A549 treated with Hydrocortisone at 1 μM for 4 hours (cell line): ENCODE data around the gene OR11H7. TPM values are rescaled to one million over a fixed set of nuclear protein-coding genes. Genes with fewer than 3 reads are reported as not detected.

Source experiments
- total RNA-seq: library from RNA; stranded (reverse); fragments of 200-300 nt; extraction: Qiagen RNA extraction; gene quantifications from 5 replicates; pipeline ENCODE4 v1.2.3, GENCODE V29; 2022

The OR11H7 gene
- total RNA-seq = not detected in 5 replicates

GRCh38 chr14:20228681-20229080, at the start of gene OR11H7:
TSS of gene OR11H7 (plus strand) at chr14:20228981.

DNA sequence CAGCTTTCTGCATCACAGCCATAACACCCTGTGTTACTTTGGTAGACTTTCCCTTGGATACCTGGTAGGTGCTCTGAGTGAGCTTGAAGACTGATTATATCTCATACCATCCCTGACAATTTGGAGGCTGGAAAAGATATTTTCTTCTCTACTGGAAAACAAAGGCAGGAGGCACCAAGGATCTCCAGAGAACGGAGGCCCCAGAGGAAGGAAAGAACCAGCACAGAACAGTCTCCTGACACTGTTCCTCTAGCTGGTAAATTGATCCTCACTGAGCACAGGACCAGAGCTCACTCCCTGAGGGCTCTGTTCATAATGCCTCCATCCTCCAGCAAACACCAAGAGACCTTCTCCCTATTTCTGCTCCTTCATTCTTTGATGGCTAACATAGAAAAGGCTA, 38.2 kb upstream of the OR11H7 start, which contains the start of gene OR11G2:
Gene OR11G2, plus strand, starts transcription at position 301 of the 400 bp plus-strand sequence. CDS start 6,542 bp downstream, outside the sequence.

DNA sequence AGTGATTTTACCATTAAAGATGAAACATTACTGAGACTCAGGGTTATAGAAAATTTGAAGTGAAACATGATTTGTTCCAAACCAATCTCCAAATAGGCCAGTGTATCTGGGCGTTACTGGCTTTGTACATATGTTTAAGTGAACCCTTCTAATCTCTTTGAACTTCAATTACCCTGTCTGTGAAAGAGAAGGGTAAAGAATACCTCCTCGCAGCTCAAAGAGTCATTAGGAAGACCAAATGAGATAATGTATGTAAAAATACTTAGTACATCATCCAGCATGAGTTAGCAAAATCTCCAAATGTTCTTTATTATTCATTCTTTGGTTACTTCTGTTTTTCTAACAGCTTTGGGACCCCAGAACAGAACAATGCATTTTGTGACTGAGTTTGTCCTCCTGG, 5.4 kb upstream of the OR11H7 start, which contains the start of gene OR11H6:
Gene OR11H6, plus strand, starts transcription at position 301 of the 400 bp plus-strand sequence. Its CDS starts 0 bp downstream, at position 301.

Other genes starting within 250 kb of the OR11H7 start
- not detected in 5 replicates for gene OR4Q2, start 226.8 kb upstream of the OR11H7 start, total RNA-seq
- gene OR4K14, start 209.7 kb upstream of the OR11H7 start, total RNA-seq = not detected in 5 replicates
- not detected in 5 replicates for gene OR4K13, start 192.9 kb upstream of the OR11H7 start, total RNA-seq
- not detected in 5 replicates for gene OR4L1, start 168.9 kb upstream of the OR11H7 start, total RNA-seq
- not detected in 5 replicates for gene OR4K17, start 118.2 kb upstream of the OR11H7 start, total RNA-seq
- not detected in 5 replicates for gene OR4N5, start 90.2 kb upstream of the OR11H7 start, total RNA-seq
- gene OR11G2, start 38.1 kb upstream of the OR11H7 start, total RNA-seq = not detected in 5 replicates
- not detected in 5 replicates for gene OR11H6, start 5.3 kb upstream of the OR11H7 start, total RNA-seq
- gene OR11H4, start 10.3 kb downstream of the OR11H7 start, total RNA-seq = not detected in 5 replicates
- 17.3 to 27.1 TPM (median 18.5 TPM) in 5 replicates for gene TTC5, start 77.0 kb downstream of the OR11H7 start, total RNA-seq
- 37.7 to 46.5 TPM (median 39.4 TPM) in 5 replicates for gene CCNB1IP1, start 104.3 kb downstream of the OR11H7 start, total RNA-seq
- 17.3 to 24.3 TPM (median 18.7 TPM) in 5 replicates for gene PARP2, start 114.7 kb downstream of the OR11H7 start, total RNA-seq
- gene TEP1, start 184.5 kb downstream of the OR11H7 start, total RNA-seq = 8.2 to 10.7 TPM (median 9.4 TPM) in 5 replicates
- 0.01 TPM in 1 of 5 replicates, not detected in the others for gene KLHL33, start 207.2 kb downstream of the OR11H7 start, total RNA-seq
- 24.7 to 28.8 TPM (median 25.7 TPM) in 5 replicates for gene OSGEP, start 225.8 kb downstream of the OR11H7 start, total RNA-seq
- gene APEX1, start 226.2 kb downstream of the OR11H7 start, total RNA-seq = 249 to 284 TPM (median 257 TPM) in 5 replicates
- 29.0 to 42.3 TPM (median 32.5 TPM) in 5 replicates for gene PIP4P1, start 232.5 kb downstream of the OR11H7 start, total RNA-seq
- gene PNP, start 240.4 kb downstream of the OR11H7 start, total RNA-seq = 141 to 164 TPM (median 143 TPM) in 5 replicates